Dedifferentiated amniotic fluid mesenchymal stem cell (primary cell): Measurements from ENCODE around the gene FZD7.

Experiments used
- DNase-seq: peaks from one replicate; pipeline ENCODE4 v3.0.0-alpha.2; 2016; ENCODE audit errors: extremely low spot score

The FZD7 gene

GRCh38 chr2:202014318-202014717 lies 19.3 kb upstream of the FZD7 start:
- DNase-seq = no peak

GRCh38 chr2:202014759-202015211 lies 18.9 kb upstream of the FZD7 start:
- DNase-seq = no peak

- DNase-seq = no peak
Measured at GRCh38 chr2:202015471-202015870, 18.2 kb upstream of the FZD7 start.

DNA sequence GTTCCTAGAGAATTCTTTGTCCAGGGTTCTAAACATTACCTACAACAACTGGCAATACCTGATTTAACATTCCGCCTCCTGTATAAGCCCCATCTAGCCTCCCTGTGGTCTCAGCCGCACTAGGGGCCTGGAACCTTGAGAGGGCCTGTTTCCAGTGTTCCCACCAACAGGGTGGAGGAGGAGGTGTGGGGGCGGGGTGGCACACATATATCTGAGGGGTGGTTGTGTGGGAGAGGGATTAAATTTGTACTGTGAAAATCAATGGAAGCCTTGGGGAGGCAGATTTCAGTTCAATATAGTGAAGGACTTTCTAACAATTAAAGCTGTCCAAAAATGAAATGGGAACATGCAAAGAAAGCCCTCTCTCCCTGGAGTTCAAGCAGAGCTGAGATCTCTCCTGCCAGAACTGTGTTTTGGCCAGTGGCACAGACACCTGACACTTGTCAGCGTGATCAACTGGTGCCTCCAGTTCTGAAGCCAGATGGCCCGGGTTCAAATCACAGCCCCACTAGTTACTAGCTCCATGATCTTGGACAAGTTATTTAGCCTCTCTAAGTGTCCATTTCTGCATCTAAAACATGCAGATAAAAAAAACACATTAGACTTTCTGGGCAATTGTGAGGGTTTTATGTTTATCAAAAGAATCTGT lies 17.0 kb upstream of the FZD7 start:
- no peak for DNase-seq

DNA sequence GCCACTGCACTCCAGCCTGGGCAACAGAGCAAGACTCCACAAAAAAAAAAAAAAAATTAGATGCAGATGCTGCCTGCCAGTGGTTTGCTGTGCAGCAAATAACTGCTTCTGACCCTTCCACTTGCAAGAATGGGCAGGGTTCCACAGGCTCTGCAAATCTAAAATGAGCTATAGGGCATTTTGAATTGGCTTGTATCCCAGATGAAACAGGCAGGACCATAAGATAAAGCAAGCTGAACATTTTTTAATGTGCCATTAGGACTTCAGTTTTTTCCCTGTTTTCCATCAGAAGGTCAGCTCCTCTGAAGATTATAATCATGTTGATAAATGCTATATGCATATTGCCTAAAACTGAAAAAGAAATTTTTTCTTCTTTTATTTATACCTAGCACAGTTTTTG lies 15.7 kb upstream of the FZD7 start:
- no peak for DNase-seq

DNA sequence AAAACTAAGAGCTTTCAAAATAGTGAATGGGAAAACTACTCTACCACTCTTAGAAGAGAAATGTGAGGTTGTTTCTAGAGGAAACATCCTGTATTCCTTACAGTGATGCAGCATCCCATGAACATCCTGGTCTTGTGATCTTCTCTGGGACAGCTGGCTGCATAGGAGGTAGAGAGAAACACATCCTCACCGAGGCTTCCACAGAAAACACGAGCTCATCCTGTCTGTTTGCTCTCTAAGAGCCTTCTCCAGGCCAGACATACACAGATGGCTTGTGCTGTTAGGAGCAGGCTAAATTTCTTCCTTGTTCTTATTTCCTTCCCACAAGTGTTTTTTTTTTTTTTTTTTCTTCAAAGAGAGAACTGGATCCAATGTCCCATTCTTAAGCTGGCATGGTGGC lies 14.7 kb upstream of the FZD7 start:
- no peak for DNase-seq

DNA sequence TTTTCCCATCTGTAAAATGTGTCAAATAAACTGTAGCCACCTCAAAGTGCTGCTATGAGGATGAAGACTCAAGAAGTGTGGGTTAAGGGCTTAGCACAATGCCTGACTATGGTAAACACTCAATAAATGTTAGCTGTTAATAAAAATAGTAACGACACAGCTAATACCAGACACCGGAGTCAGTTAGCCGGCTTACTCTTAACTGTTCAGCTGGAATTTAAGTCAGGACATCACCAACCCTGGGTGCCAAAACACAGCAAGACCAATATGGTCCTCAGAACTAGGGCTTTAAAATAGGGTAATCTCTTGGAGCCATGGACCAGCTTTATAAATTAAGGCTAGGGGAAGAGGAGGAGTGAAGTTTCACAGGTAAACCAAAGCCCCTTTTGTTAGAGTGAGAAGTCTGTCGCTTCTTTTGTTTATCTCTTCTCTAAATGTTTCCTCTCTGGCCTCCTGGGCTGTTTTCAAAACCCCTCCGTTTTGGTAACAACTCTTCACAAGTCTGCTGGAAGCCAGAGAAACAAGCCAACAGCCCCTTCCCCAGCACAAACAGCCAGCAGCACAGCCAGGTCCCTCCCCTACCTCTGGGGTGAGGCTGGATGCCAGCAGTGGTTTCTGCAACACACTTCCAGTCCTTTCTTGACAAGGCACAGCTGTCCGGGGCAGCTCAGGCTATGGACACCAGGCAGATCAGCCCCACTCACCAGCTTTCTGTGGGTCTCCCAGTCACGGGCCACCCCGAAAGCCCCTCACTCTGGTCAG lies 13.8 kb upstream of the FZD7 start:
- no peak for DNase-seq

- DNase-seq = no peak
Measured at GRCh38 chr2:202022755-202023154, 10.9 kb upstream of the FZD7 start.

GRCh38 chr2:202023198-202023903 lies 10.3 kb upstream of the FZD7 start:
- no peak for DNase-seq

DNA sequence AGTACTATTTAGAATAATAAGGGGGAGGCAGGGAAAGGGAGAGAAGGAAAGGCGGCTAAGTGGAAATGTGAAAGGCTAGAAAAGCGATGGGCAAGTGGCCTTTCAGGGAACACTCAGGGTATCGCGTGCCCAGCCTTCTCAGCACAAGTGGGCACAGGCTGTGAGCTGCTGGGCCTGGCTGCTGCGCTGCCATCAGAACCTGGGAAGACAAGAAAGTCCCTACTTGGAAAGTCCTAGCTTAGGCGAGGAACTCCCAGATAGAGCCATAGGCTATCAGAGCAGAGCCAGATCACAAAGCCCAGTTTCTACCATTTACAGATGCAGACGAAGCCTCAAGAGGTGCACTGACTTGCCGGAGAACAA lies 9.8 kb upstream of the FZD7 start:
- DNase-seq = no peak

GRCh38 chr2:202024871-202025270 lies 8.8 kb upstream of the FZD7 start:
- DNase-seq = no peak

GRCh38 chr2:202025816-202026215 lies 7.8 kb upstream of the FZD7 start:
- no peak for DNase-seq

GRCh38 chr2:202026507-202026906 lies 7.1 kb upstream of the FZD7 start:
- no peak for DNase-seq

GRCh38 chr2:202030691-202031090 lies 3.0 kb upstream of the FZD7 start:
- DNase-seq = peak; percentile 86

- peak; percentile 42 for DNase-seq
Measured at GRCh38 chr2:202031246-202031951, 2.3 kb upstream of the FZD7 start.

DNA sequence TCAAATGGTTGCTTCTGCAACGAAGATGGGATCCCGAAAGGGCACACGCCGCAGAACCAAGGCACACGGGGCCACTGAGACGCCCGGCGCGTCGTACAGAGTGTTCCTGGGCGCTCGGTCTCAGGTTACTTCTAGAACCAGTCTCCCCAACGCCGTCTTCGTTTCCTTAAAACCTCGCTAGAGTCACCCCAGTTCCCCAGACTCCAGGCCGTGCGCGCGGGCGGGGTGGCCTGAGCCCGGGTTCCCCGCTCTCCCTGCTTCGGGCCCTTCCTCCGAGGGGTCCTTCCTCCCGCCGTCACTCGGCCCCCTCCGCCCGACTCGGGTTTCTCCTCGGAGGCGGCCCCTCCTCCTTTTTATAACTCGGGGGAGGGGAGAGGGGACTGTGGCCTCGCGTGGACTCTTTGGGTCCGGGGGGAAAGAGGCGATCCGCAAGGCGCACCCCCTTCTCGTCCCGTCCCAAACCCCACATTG lies 774 bp upstream of the FZD7 start:
- no peak for DNase-seq

- no peak for DNase-seq
Measured at GRCh38 chr2:202034249-202035088, 814 bp downstream of the FZD7 start.

DNA sequence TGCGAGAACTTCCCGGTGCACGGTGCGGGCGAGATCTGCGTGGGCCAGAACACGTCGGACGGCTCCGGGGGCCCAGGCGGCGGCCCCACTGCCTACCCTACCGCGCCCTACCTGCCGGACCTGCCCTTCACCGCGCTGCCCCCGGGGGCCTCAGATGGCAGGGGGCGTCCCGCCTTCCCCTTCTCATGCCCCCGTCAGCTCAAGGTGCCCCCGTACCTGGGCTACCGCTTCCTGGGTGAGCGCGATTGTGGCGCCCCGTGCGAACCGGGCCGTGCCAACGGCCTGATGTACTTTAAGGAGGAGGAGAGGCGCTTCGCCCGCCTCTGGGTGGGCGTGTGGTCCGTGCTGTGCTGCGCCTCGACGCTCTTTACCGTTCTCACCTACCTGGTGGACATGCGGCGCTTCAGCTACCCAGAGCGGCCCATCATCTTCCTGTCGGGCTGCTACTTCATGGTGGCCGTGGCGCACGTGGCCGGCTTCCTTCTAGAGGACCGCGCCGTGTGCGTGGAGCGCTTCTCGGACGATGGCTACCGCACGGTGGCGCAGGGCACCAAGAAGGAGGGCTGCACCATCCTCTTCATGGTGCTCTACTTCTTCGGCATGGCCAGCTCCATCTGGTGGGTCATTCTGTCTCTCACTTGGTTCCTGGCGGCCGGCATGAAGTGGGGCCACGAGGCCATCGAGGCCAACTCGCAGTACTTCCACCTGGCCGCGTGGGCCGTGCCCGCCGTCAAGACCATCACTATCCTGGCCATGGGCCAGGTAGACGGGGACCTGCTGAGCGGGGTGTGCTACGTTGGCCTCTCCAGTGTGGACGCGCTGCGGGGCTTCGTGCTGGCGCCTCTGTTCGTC lies 1.7 kb downstream of the FZD7 start:
- peak; percentile 74 for DNase-seq

GRCh38 chr2:202035941-202036372 lies 2.3 kb downstream of the FZD7 start:
- DNase-seq = no peak

- DNase-seq = no peak
Measured at GRCh38 chr2:202036601-202037037, 3.0 kb downstream of the FZD7 start.
